Sigmoid colon (tissue), 4 donors: ENCODE data around the gene ALX4.

ENCODE experiments used
- CTCF ChIP-seq, 4 experiments: fragments of 450-650 bp in 3 of 4; fragments of 200-600 bp in 1 of 4; IDR thresholded peaks; one replicate each; pipeline ENCODE4 v1.5.1; 2016 to 2019; ENCODE audit warnings: antibody characterized with exemption in 4 of 4, mild to moderate bottlenecking in 3 of 4, moderate library complexity in 2 of 4
- POLR2AphosphoS5 ChIP-seq, 4 donors: sonication (generic); formaldehyde crosslinking; IDR thresholded peaks; one replicate each; pipeline ENCODE4 v1.6.1; 2017; ENCODE audit warnings: antibody characterized with exemption in 4 of 4

GRCh38 chr11:44264761-44265160 is 45.2 kb downstream of the ALX4 start:
- no peak for TF ChIP-seq CTCF (IDR thresholded peaks at IDR 0.05)
- TF ChIP-seq POLR2AphosphoS5 (IDR thresholded peaks at IDR 0.05) = no peak
